ENCODE measurements around the gene NFX1. TPM values are rescaled to one million over a fixed set of nuclear protein-coding genes. Genes with fewer than 3 reads are reported as not detected.
"Not testable (repeated sequence)": the region's sequence is repeated elsewhere in the genome, so short reads cannot be mapped to it uniquely, and the experiment has no call there.

Gene NFX1
- total RNA-seq, 1 experiment from 2014 or later = 15.4 TPM

- no peaks in the 10 kb centered on the region for H3K27me3 ChIP-seq (ENCODE audit: low read length)
- H2AFZ ChIP-seq (ENCODE audit: low read length) = no peak overlapping the region
- no peaks in the 10 kb centered on the region for H3K9me2 ChIP-seq (replicated peaks; ENCODE audit: low read length)
- H3F3A ChIP-seq (ENCODE audit: low read length, unreplicated experiment) = no peaks in the 10 kb centered on the region
- ATAC-seq = no peak
- H4K20me1 ChIP-seq (ENCODE audit: low read length) = no peaks in the 10 kb centered on the region
- CTCF ChIA-PET = no interaction called here
- no peak for DNase-seq
- H3K36me3 ChIP-seq (ENCODE audit: low read depth, low read length) = no peaks in the 10 kb centered on the region
- no peak overlapping the region for H3K27ac ChIP-seq (ENCODE audit: low read length)
- no TSS peak for BruUV-seq (replicated peaks)
- POLR2A ChIA-PET (ENCODE audit: unreplicated experiment) = no interaction called here
- TF ChIP-seq EZH2 (IDR thresholded peaks at IDR 0.05; ENCODE audit: low read length, unreplicated experiment) (no peak), EZH2phosphoT487 (IDR thresholded peaks at IDR 0.05; ENCODE audit: borderline replicate concordance, low read length) (no peak), CTCF (conservative IDR thresholded peaks at IDR 0.05; ENCODE audit: low read depth, low read length) (no peak)
- H3K9ac ChIP-seq (ENCODE audit: low read length) = no peak overlapping the region
- no peak overlapping the region for H3K4me2 ChIP-seq (ENCODE audit: low read length)
- no peak overlapping the region for H3K4me3 ChIP-seq (ENCODE audit: low read length)
- H3K4me1 ChIP-seq (ENCODE audit: insufficient read depth, low read length) = peaks cover 6% of the 10 kb centered on the region; the same call in 1 of the 2 replicates
- intact Hi-C loops (cut with micrococcal nuclease) = no loop called here
- H3K9me3 ChIP-seq (ENCODE audit: low read length) = no peaks in the 10 kb centered on the region
- no peaks in the 10 kb centered on the region for H3K79me2 ChIP-seq (ENCODE audit: low read length)
These were observed 98.0 kb downstream of the NFX1 start for GRCh38 chr9:33388110-33388994.

GRCh38 chr9:33391111-33391771 is 100.9 kb downstream of the NFX1 start:
- H2AFZ ChIP-seq (ENCODE audit: low read length); H3K27me3 ChIP-seq (ENCODE audit: low read length); H3K36me3 ChIP-seq (ENCODE audit: low read depth, low read length); H3K27ac ChIP-seq (ENCODE audit: low read length); CTCF ChIA-PET; H4K20me1 ChIP-seq (ENCODE audit: low read length); H3K9me3 ChIP-seq (ENCODE audit: low read length); H3K9me2 ChIP-seq (replicated peaks; ENCODE audit: low read length); intact Hi-C loops (cut with micrococcal nuclease); H3K9ac ChIP-seq (ENCODE audit: low read length); H3F3A ChIP-seq (ENCODE audit: low read length, unreplicated experiment); H3K4me3 ChIP-seq (ENCODE audit: low read length); H3K79me2 ChIP-seq (ENCODE audit: low read length); H3K4me1 ChIP-seq (ENCODE audit: insufficient read depth, low read length); BruUV-seq (replicated peaks); ATAC-seq: not testable (repeated sequence)
- H3K4me2 ChIP-seq (ENCODE audit: low read length) = peak overlapping the region; percentile 54; the same call in 1 of the 2 replicates
- POLR2A ChIA-PET (ENCODE audit: unreplicated experiment) = interaction anchor here (0.5 to 0.6 kb wide), 2 partner anchors 17 to 293 kb away, joined by 13 to 14 read pairs; no protein-coding TSS in a partner anchor
- DNase-seq = peak; percentile 82

GRCh38 chr9:33392591-33393021 is 102.3 kb downstream of the NFX1 start:
- H3K9ac ChIP-seq (ENCODE audit: low read length); H3K9me3 ChIP-seq (ENCODE audit: low read length); H4K20me1 ChIP-seq (ENCODE audit: low read length); H3F3A ChIP-seq (ENCODE audit: low read length, unreplicated experiment); H2AFZ ChIP-seq (ENCODE audit: low read length); H3K4me1 ChIP-seq (ENCODE audit: insufficient read depth, low read length); CTCF ChIA-PET; H3K4me3 ChIP-seq (ENCODE audit: low read length); ATAC-seq; POLR2A ChIA-PET (ENCODE audit: unreplicated experiment); H3K27me3 ChIP-seq (ENCODE audit: low read length); intact Hi-C loops (cut with micrococcal nuclease); H3K79me2 ChIP-seq (ENCODE audit: low read length); H3K4me2 ChIP-seq (ENCODE audit: low read length); H3K36me3 ChIP-seq (ENCODE audit: low read depth, low read length); H3K27ac ChIP-seq (ENCODE audit: low read length); BruUV-seq (replicated peaks); H3K9me2 ChIP-seq (replicated peaks; ENCODE audit: low read length); DNase-seq: not testable (repeated sequence)
